WI38 (cell line): ENCODE measurements around the gene WNT7A.
"Not testable (repeated sequence)": the region's sequence is repeated elsewhere in the genome, so short reads cannot be mapped to it uniquely, and the experiment has no call there.

Experiments used
- H3K4me3 ChIP-seq: 2 replicates; pipeline ENCODE4 v1.5.1; 2011; ENCODE audit warnings: low read depth, mild to moderate bottlenecking, control low read depth, low read length
- CTCF ChIP-seq: IDR thresholded peaks from 2 replicates; pipeline ENCODE4 v1.5.1; 2012; ENCODE audit warnings: low read depth, mild to moderate bottlenecking, control low read depth, low read length

WNT7A gene

GRCh38 chr3:13857702-13858380 lies 22.0 kb downstream of the WNT7A start:
- TF ChIP-seq CTCF, result no peak

DNA sequence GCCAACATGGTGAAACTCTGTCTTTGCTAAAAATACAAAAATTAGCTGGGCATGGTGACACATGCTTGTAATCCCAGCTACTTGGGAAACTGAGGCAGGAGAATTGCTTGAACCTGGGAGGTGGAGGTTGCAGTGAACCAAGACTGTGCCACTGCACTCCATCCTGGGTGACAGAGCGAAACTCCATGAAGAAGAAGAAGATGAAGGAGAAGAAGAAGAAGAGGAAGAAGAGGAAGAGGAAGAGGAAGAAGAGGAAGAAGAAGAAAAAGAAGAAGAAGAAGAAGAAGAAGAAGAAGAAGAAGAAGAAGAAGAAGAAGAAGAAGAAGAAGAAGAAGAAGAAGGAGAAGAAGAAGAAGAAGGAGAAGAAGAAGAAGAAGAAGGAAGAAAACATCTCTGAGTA lies 23.2 kb downstream of the WNT7A start:
- not testable (repeated sequence) for H3K4me3 ChIP-seq

More at GRCh38 chr3:13857702-13858380, 22.0 kb downstream of the WNT7A start:
- H3K4me3 ChIP-seq, result no peak overlapping the region

- no peak overlapping the region for H3K4me3 ChIP-seq
- TF ChIP-seq CTCF, result no peak
Measured at GRCh38 chr3:13856006-13856405, 23.9 kb downstream of the WNT7A start.

DNA sequence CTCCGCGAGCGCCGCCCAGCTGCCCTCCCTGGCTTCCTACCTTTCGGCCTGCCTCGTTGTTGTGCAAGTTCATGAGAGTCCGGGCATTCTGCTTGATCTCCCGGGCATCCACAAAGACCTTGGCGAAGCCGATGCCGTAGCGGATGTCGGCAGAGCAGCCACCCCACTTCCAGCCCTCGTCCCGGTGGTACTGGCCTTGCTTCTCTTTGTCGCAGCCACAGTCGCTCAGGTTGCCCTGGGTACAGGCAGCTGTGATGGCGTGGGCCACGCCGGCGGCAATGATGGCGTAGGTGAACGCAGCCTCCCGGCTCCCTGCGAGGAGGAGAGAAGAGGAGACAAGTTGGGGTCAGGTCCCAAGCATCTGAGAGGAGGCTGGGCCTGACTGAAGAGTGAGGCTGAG lies 25.4 kb downstream of the WNT7A start:
- no peak for TF ChIP-seq CTCF
- H3K4me3 ChIP-seq, result no peak overlapping the region

- TF ChIP-seq CTCF, result no peak
- no peak overlapping the region for H3K4me3 ChIP-seq
Measured at GRCh38 chr3:13853978-13854296, 25.9 kb downstream of the WNT7A start.

DNA sequence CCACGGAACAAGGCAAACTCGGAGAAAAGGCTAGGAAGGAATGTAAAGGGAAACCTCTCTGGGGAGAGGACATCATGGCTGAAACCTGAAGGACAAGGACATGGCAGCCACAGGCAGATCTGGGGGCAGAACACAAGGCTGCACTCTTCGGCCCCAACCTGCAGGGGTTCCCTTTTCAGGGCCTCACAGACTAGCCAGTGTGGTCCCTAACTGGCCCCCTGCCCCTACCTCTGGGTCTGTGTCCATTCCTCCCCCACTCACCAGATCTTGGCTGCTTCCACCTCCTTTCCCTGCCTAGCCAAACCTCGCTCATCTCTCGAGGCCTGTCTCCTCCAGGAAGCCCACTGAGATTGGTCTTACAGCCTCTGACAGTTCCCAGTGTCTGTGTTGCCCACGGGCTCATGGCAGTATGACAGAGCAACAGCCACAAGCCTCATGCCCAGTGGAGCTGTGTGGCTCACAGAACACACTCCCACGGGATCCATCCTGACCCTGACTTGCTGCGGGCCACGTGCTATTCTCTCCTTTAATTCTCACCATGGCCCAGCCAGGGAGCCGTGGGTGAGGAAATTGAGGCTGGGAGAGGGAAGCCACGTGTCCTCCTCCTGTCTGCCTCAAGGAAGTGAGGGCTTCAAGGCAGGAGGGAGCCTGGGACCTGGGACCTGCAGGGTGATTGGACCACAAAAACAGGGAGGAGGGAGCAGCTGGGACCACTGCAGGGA lies 26.5 kb downstream of the WNT7A start:
- no peak overlapping the region for H3K4me3 ChIP-seq
- no peak for TF ChIP-seq CTCF

- no peak overlapping the region for H3K4me3 ChIP-seq
- TF ChIP-seq CTCF, result no peak
Measured at GRCh38 chr3:13852638-13853009, 27.2 kb downstream of the WNT7A start.
